Measurements from ENCODE around the gene RUSF1.

- no peak for TF ChIP-seq ELF1 (tag; IDR thresholded peaks at IDR 0.05)
- no peak for TF ChIP-seq RBM39 (optimal IDR thresholded peaks at IDR 0.05; ENCODE audit: low read depth, low read length)
- TF ChIP-seq SPI1 (IDR thresholded peaks at IDR 0.05; ENCODE audit: borderline replicate concordance, low read depth, low read length), result no peak
- no peak for TF ChIP-seq NR3C1 (CRISPR knock-in tag; IDR thresholded peaks at IDR 0.05)
These were observed 23.9 kb upstream of the RUSF1 start for GRCh38 chr16:31532120-31532519.

Measured in K562 (cell line).